ENCODE measurements around the gene PRKN. TPM values are rescaled to one million over a fixed set of nuclear protein-coding genes. Genes with fewer than 3 reads are reported as not detected.
A peak's percentile ranks its signal among the peaks of the same experiment; 100 is the strongest.

The PRKN gene
- total and polyA plus RNA-seq, 2 experiments from 2014 or later, result 11.7 to 28.1 TPM

GRCh38 chr6:161508341-161508740, 1219.2 kb downstream of the PRKN start:
- DNase-seq (ENCODE audit: low read depth in 1 of 2, low spot score in 1 of 2), result no peak
- Histone ChIP-seq H3K9me3 (ENCODE audit: low read depth) (no peaks in the 10 kb centered on the region), H3K27me3 (no peaks in the 10 kb centered on the region), H3K36me3 (no peaks in the 10 kb centered on the region), H3K27ac (no peak overlapping the region), H3K4me1 (ENCODE audit: low read depth) (peaks cover 14% of the 10 kb centered on the region), H3K4me3 (no peak overlapping the region)
- no peak for TF ChIP-seq CTCF (IDR thresholded peaks at IDR 0.05; ENCODE audit: low read depth, low read length)

DNA sequence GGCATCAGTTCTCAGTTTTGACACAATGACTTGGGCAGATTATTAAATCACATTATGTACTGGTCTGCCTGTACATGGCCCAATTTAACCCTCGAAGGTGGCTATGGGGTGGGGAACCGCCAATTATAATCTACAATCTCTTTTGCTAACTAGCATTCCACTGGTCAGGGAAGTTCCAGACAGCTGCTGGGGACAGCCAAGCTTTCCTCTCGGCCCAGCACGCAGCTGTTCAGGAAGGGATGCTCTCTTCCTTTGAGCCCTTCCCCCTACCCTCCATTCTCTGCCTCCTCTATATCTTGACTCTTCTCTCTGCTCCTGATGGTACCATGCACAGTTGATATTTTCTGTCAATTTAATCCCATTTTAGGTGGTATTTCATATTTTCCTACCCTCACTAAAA, 1220.2 kb downstream of the PRKN start:
- Histone ChIP-seq H3K4me1 (ENCODE audit: low read depth) (peaks cover 14% of the 10 kb centered on the region), H3K27ac (no peak overlapping the region), H3K9me3 (ENCODE audit: low read depth) (no peaks in the 10 kb centered on the region), H3K4me3 (no peak overlapping the region), H3K36me3 (no peaks in the 10 kb centered on the region), H3K27me3 (no peaks in the 10 kb centered on the region)
- DNase-seq (ENCODE audit: low read depth in 1 of 2, low spot score in 1 of 2), result no peak
- TF ChIP-seq CTCF (IDR thresholded peaks at IDR 0.05; ENCODE audit: low read depth, low read length), result no peak

GRCh38 chr6:161503570-161503969, 1224.0 kb downstream of the PRKN start:
- H3K36me3 ChIP-seq, result no peaks in the 10 kb centered on the region
- H3K9me3 ChIP-seq (ENCODE audit: low read depth), result no peaks in the 10 kb centered on the region
- no peak overlapping the region for H3K27ac ChIP-seq
- no peak for DNase-seq (ENCODE audit: low read depth in 1 of 2, low spot score in 1 of 2)
- H3K4me1 ChIP-seq (ENCODE audit: low read depth), result no peaks in the 10 kb centered on the region
- no peak for TF ChIP-seq CTCF (IDR thresholded peaks at IDR 0.05; ENCODE audit: low read depth, low read length)
- H3K27me3 ChIP-seq, result no peaks in the 10 kb centered on the region
- no peak overlapping the region for H3K4me3 ChIP-seq

GRCh38 chr6:161498881-161499280, 1228.7 kb downstream of the PRKN start:
- no peak for DNase-seq (ENCODE audit: low read depth in 1 of 2, low spot score in 1 of 2)
- H3K27me3 ChIP-seq, result no peaks in the 10 kb centered on the region
- no peak for TF ChIP-seq CTCF (IDR thresholded peaks at IDR 0.05; ENCODE audit: low read depth, low read length)
- peaks cover 1% of the 10 kb centered on the region for H3K4me1 ChIP-seq (ENCODE audit: low read depth)
- H3K9me3 ChIP-seq (ENCODE audit: low read depth), result no peaks in the 10 kb centered on the region
- no peaks in the 10 kb centered on the region for H3K36me3 ChIP-seq
- H3K4me3 ChIP-seq, result no peak overlapping the region
- H3K27ac ChIP-seq, result no peak overlapping the region

GRCh38 chr6:161498359-161498758, 1229.2 kb downstream of the PRKN start:
- peak; percentile 46 to 64 for DNase-seq (ENCODE audit: low read depth in 1 of 2, low spot score in 1 of 2)

More at GRCh38 chr6:161498359-161498758, 1229.2 kb downstream of the PRKN start:
- Histone ChIP-seq H3K9me3 (ENCODE audit: low read depth) (no peaks in the 10 kb centered on the region), H3K27me3 (no peaks in the 10 kb centered on the region), H3K4me3 (no peak overlapping the region), H3K36me3 (no peaks in the 10 kb centered on the region), H3K27ac (no peak overlapping the region), H3K4me1 (ENCODE audit: low read depth) (peaks cover 5% of the 10 kb centered on the region)
- peak; percentile 44 for TF ChIP-seq CTCF (IDR thresholded peaks at IDR 0.05; ENCODE audit: low read depth, low read length)
